SH-SY5Y (cell line): ENCODE data around the gene ETFRF1.

Source experiments
- GATA2 ChIP-seq: IDR thresholded peaks from 2 replicates; pipeline ENCODE4 v1.6.1; 2011; ENCODE audit warnings: mild to moderate bottlenecking, low read depth, low read length
- GATA3 ChIP-seq: IDR thresholded peaks from 2 replicates; pipeline ENCODE4 v1.6.1; 2011; ENCODE audit warnings: low read depth, mild to moderate bottlenecking, low read length, moderate library complexity

DNA sequence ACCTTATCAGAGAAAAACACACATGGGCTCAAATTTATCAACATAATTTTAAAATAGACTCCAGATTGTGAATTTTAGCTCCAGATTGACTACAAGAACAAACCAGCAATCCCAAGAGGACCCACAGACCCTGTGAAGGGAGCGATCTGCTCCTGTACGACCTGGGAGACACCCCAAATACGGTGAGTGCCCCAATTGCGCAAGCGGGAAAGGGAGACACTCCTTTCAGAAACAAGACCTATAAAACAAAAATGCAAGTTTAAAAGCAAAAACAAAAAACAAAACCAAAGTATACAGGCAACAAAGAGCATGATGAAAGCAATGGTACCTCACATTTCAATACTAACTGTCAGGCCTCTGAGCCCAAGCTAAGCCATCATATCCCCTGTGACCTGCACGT lies 32.2 kb upstream of the ETFRF1 start:
- no peak for TF ChIP-seq GATA3
- TF ChIP-seq GATA2 = no peak
